ENCODE measurements around the gene LRRC74A.
"Not testable (repeated sequence)": the region's sequence is repeated elsewhere in the genome, so short reads cannot be mapped to it uniquely, and the experiment has no call there.

The LRRC74A gene

GRCh38 chr14:76891391-76891790 lies 65.2 kb downstream of the LRRC74A start:
- DNase-seq (ENCODE audit: low spot score) = no peak

GRCh38 chr14:76894308-76894707 lies 68.1 kb downstream of the LRRC74A start:
- no peak for DNase-seq (ENCODE audit: low spot score)

- not testable (repeated sequence) for DNase-seq (ENCODE audit: low spot score)
Observed at GRCh38 chr14:76898006-76898405, 71.8 kb downstream of the LRRC74A start.

- DNase-seq (ENCODE audit: low spot score) = peak; percentile 22
Observed at GRCh38 chr14:76900682-76901081, 74.5 kb downstream of the LRRC74A start.

- peak; percentile 58 for DNase-seq (ENCODE audit: low spot score)
Observed at GRCh38 chr14:76901171-76902055, 75.2 kb downstream of the LRRC74A start.

- no peak for DNase-seq (ENCODE audit: low spot score)
Observed at GRCh38 chr14:76902591-76902990, 76.4 kb downstream of the LRRC74A start.

GRCh38 chr14:76904100-76904739 lies 78.0 kb downstream of the LRRC74A start:
- DNase-seq (ENCODE audit: low spot score) = peak; percentile 86

GRCh38 chr14:76904740-76905569 lies 78.7 kb downstream of the LRRC74A start:
- DNase-seq (ENCODE audit: low spot score) = peak; percentile 72

GRCh38 chr14:76908834-76909233 lies 82.6 kb downstream of the LRRC74A start:
- DNase-seq (ENCODE audit: low spot score) = no peak

GRCh38 chr14:76909266-76909665 lies 83.1 kb downstream of the LRRC74A start:
- no peak for DNase-seq (ENCODE audit: low spot score)

GRCh38 chr14:76910371-76910890 lies 84.2 kb downstream of the LRRC74A start:
- no peak for DNase-seq (ENCODE audit: low spot score)

- DNase-seq (ENCODE audit: low spot score) = no peak
Observed at GRCh38 chr14:76911473-76911872, 85.3 kb downstream of the LRRC74A start.

GRCh38 chr14:76914533-76915081 lies 88.4 kb downstream of the LRRC74A start:
- DNase-seq (ENCODE audit: low spot score) = not testable (repeated sequence)

- no peak for DNase-seq (ENCODE audit: low spot score)
Observed at GRCh38 chr14:76916040-76916715, 90.0 kb downstream of the LRRC74A start.

- peak; percentile 72 for DNase-seq (ENCODE audit: low spot score)
Observed at GRCh38 chr14:76917158-76917596, 91.0 kb downstream of the LRRC74A start.

GRCh38 chr14:76917745-76918255 lies 91.6 kb downstream of the LRRC74A start:
- DNase-seq (ENCODE audit: low spot score) = no peak

- DNase-seq (ENCODE audit: low spot score) = peak; percentile 82
Observed at GRCh38 chr14:76918256-76918781, 92.1 kb downstream of the LRRC74A start.

- DNase-seq (ENCODE audit: low spot score) = peak; percentile 97
Observed at GRCh38 chr14:76918782-76919394, 92.7 kb downstream of the LRRC74A start.

Measured in GM03348 (cell line).